ENCODE measurements around the gene DCLRE1C.
"Not testable (repeated sequence)": the region's sequence is repeated elsewhere in the genome, so short reads cannot be mapped to it uniquely, and the experiment has no call there.

DCLRE1C gene

DNA sequence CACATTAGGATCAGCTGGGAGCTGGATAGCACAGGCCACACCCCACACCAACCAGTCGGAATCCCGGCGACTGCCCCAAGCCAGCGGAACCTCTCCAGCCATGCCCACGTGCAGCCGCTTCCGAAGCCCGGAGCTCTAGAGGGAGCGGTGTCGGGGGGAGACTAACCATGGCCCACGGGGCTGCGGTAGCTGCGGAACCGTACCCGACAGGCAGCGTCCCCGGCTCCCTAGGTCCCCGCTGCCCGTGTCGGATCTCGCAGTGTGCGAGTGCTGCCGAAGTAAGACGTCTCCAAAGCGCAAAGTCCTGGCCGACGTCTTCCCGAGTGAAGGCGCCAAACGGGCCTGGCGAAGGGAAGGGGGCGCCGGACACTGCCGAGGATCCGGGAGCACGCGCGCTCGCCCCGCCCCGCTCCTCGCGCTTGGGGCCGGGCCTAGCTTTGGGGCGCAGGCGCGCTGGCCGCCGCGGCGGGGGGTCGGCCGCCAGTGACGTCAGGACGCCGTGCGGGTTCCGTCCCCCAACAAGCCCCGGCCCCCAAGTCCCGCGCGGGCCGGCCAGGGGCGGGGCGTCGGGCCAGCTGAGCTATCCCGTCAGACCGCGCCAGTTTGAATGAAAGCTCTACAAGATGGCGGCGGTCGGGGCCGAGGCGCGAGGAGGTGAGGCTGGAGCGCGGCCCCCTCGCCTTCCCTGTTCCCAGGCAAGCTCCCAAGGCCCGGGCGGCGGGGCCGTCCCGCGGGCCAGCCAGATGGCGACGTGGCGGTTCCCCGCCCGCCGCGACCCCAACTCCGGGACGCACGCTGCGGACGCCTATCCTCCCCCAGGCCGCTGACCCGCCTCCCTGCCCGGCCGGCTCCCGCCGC, 75.4 kb downstream of the DCLRE1C start, which contains the start of gene SUV39H2:
Gene SUV39H2, plus strand, starts transcription at position 601 of the 858 bp plus-strand sequence. Its CDS starts 23 bp downstream, at position 624.
- Histone ChIP-seq H3K36me3 (ENCODE audit: control insufficient read depth in 1 of 2, insufficient read depth in 2 of 2, low read length in 2 of 2) (peaks cover 0 to 7% of the 10 kb centered on the region in 2 donors), H3K4me1 (ENCODE audit: control insufficient read depth in 1 of 2, insufficient read depth in 2 of 2, low read length in 2 of 2) (peaks cover 7 to 22% of the 10 kb centered on the region in 2 donors), H3K27me3 (ENCODE audit: low read depth, low read length) (no peaks in the 10 kb centered on the region), H3K4me3 (ENCODE audit: low read depth in 1 of 2, low read length in 2 of 2) (peak within 1 kb of the TSS; percentile 83 to 98), H3K9me3 (ENCODE audit: control insufficient read depth in 1 of 2, low read length in 2 of 2) (no peaks in the 10 kb centered on the region), H3K27ac (ENCODE audit: low read length) (peak within 1 kb of the TSS; percentile 83)

DNA sequence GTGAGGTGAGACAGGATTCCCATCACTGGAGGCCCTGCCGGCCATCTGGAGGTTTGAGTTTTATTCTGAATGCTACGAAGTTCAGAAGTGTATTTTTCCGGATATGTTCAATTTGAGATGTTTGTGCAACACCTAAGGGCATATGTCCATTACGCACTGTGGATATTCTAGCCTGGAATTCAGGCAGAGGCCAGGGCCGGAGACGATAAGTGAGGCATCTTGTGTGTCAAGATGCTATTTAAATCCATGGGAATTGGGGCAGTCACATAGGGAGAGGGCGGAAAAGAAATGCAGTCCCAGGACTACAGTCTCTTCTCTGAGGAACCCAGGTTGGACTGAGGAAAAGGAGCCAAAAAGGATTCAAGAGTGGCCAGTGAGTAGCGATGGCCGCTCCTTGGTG, 77.1 kb downstream of the DCLRE1C start:
- H3K36me3 ChIP-seq (ENCODE audit: control insufficient read depth in 1 of 2, insufficient read depth in 2 of 2, low read length in 2 of 2), result peaks cover 0 to 7% of the 10 kb centered on the region in 2 donors
- no peaks in the 10 kb centered on the region for H3K27me3 ChIP-seq (ENCODE audit: low read depth, low read length)
- no peak overlapping the region for H3K27ac ChIP-seq (ENCODE audit: low read length)
- no peaks in the 10 kb centered on the region for H3K9me3 ChIP-seq (ENCODE audit: control insufficient read depth in 1 of 2, low read length in 2 of 2)
- peaks cover 7 to 22% of the 10 kb centered on the region in 2 donors for H3K4me1 ChIP-seq (ENCODE audit: control insufficient read depth in 1 of 2, insufficient read depth in 2 of 2, low read length in 2 of 2)
- H3K4me3 ChIP-seq (ENCODE audit: low read depth in 1 of 2, low read length in 2 of 2), result peak overlapping the region in 1 of 2 donors; percentile 98

DNA sequence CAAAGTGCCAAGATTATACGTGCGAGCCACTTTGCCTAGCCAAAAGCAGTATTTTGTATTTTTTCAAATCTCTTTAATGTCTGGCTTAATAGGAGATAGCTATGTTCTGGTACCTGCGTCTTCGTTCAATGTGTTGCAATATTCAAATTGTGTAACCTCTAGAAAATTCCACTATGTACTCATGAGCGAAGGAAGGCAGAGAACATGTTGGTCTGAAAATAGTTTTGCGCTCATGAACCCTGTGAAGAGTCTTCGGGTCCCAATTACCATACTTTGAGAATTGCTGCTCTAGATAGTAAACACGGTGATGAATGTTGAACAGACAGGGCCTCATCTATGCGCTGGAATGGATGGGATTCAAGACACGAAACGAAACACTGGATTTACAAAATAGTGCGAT, 78.0 kb downstream of the DCLRE1C start:
- no peaks in the 10 kb centered on the region for H3K27me3 ChIP-seq (ENCODE audit: low read depth, low read length)
- H3K27ac ChIP-seq (ENCODE audit: low read length), result no peak overlapping the region
- H3K4me1 ChIP-seq (ENCODE audit: control insufficient read depth in 1 of 2, insufficient read depth in 2 of 2, low read length in 2 of 2), result peaks cover 7 to 22% of the 10 kb centered on the region in 2 donors
- H3K9me3 ChIP-seq (ENCODE audit: control insufficient read depth in 1 of 2, low read length in 2 of 2), result no peaks in the 10 kb centered on the region
- peaks cover 0 to 7% of the 10 kb centered on the region in 2 donors for H3K36me3 ChIP-seq (ENCODE audit: control insufficient read depth in 1 of 2, insufficient read depth in 2 of 2, low read length in 2 of 2)
- H3K4me3 ChIP-seq (ENCODE audit: low read depth in 1 of 2, low read length in 2 of 2), result no peak overlapping the region

DNA sequence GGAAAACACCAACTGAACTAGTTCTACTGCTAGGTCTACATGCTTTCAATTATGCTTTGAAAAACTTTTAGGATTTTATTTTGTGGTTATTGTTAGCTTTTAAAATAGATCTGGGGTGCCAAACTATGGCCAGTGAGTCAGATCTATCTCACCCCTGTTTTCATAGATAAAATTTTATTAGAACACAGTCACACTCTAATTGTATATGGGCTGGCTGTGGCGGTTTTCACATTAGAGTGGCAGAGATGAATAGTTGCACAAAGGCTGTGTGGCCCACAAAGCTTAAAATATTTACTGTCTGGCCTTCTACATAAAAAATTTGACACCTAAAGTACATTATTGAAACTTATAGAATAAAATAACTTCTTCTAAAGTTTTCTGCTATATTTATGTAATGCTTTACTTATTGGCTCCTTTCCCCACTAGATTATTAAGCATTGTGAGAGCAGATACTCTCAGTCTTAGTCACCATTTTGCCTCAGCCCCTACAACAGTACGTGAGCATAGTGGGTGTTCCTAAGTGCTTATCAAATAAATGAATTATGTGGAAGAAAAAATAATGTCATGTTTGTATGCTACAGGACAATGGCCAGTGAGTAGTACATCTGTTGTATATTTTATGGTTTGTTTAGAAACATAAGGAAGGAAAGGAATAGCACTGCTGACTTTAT, 80.7 kb downstream of the DCLRE1C start:
- H3K4me1 ChIP-seq (ENCODE audit: control insufficient read depth in 1 of 2, insufficient read depth in 2 of 2, low read length in 2 of 2), result peaks cover 0 to 10% of the 10 kb centered on the region in 2 donors
- H3K36me3 ChIP-seq (ENCODE audit: control insufficient read depth in 1 of 2, insufficient read depth in 2 of 2, low read length in 2 of 2), result peaks cover 16% of the 10 kb centered on the region in 2 donors
- no peaks in the 10 kb centered on the region for H3K9me3 ChIP-seq (ENCODE audit: control insufficient read depth in 1 of 2, low read length in 2 of 2)
- no peak overlapping the region for H3K27ac ChIP-seq (ENCODE audit: low read length)
- H3K4me3 ChIP-seq (ENCODE audit: low read depth in 1 of 2, low read length in 2 of 2), result no peak overlapping the region
- H3K27me3 ChIP-seq (ENCODE audit: low read depth, low read length), result no peaks in the 10 kb centered on the region

GRCh38 chr10:14864871-14865270, 89.0 kb downstream of the DCLRE1C start:
- H3K27ac ChIP-seq (ENCODE audit: low read length); H3K9me3 ChIP-seq (ENCODE audit: control insufficient read depth in 1 of 2, low read length in 2 of 2); H3K4me3 ChIP-seq (ENCODE audit: low read depth in 1 of 2, low read length in 2 of 2); H3K27me3 ChIP-seq (ENCODE audit: low read depth, low read length); H3K4me1 ChIP-seq (ENCODE audit: control insufficient read depth in 1 of 2, insufficient read depth in 2 of 2, low read length in 2 of 2): not testable (repeated sequence)
- peaks cover 23 to 24% of the 10 kb centered on the region in 2 donors for H3K36me3 ChIP-seq (ENCODE audit: control insufficient read depth in 1 of 2, insufficient read depth in 2 of 2, low read length in 2 of 2)

DNA sequence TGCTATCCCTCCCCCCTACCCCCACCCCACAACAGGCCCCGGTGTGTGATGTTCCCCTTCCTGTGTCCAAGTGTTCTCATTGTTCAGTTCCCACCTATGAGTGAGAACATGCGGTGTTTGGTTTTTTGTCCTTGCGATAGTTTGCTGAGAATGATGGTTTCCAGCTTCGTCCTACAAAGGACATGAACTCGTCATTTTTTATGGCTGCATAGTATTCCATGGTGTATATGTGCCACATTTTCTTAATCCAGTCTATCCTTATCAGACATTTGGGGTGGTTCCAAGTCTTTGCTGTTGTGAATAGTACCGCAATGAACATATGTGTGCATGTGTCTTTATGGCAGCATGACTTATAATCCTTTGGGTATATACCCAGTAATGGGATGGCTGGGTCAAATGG, 89.4 kb downstream of the DCLRE1C start:
- not testable (repeated sequence) for H3K27ac ChIP-seq (ENCODE audit: low read length); H3K9me3 ChIP-seq (ENCODE audit: control insufficient read depth in 1 of 2, low read length in 2 of 2); H3K4me3 ChIP-seq (ENCODE audit: low read depth in 1 of 2, low read length in 2 of 2); H3K27me3 ChIP-seq (ENCODE audit: low read depth, low read length); H3K4me1 ChIP-seq (ENCODE audit: control insufficient read depth in 1 of 2, insufficient read depth in 2 of 2, low read length in 2 of 2)
- peaks cover 19 to 20% of the 10 kb centered on the region in 2 donors for H3K36me3 ChIP-seq (ENCODE audit: control insufficient read depth in 1 of 2, insufficient read depth in 2 of 2, low read length in 2 of 2)

- H3K9me3 ChIP-seq (ENCODE audit: control insufficient read depth in 1 of 2, low read length in 2 of 2), result peaks cover 0 to 3% of the 10 kb centered on the region in 2 donors
- peak overlapping the region; percentile 32 for H3K27ac ChIP-seq (ENCODE audit: low read length)
- H3K4me3 ChIP-seq (ENCODE audit: low read depth in 1 of 2, low read length in 2 of 2), result no peak overlapping the region
- H3K27me3 ChIP-seq (ENCODE audit: low read depth, low read length), result no peaks in the 10 kb centered on the region
- peaks cover 13 to 27% of the 10 kb centered on the region in 2 donors for H3K36me3 ChIP-seq (ENCODE audit: control insufficient read depth in 1 of 2, insufficient read depth in 2 of 2, low read length in 2 of 2)
- H3K4me1 ChIP-seq (ENCODE audit: control insufficient read depth in 1 of 2, insufficient read depth in 2 of 2, low read length in 2 of 2), result no peaks in the 10 kb centered on the region
Observed at GRCh38 chr10:14860791-14861190, 93.1 kb downstream of the DCLRE1C start.

DNA sequence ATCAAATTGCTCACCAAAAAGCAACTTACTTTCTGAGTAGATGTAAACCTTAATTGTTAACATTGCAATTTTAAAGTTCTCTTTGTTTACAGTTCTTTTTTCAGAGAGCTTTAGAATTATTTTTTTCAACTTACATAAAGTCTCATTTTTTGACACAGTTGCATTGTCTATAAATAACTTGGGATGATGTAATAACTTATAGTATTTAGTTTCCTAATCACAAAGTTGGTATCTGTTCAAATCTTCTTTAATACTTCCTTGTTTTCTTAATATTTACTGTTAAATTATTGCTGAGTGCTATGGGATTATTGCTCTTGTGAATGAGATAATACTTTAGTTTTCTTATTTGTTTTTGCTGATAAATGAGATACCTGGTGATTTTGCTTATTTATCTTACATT, 94.1 kb downstream of the DCLRE1C start:
- Histone ChIP-seq H3K27ac (ENCODE audit: low read length) (no peak overlapping the region), H3K4me1 (ENCODE audit: control insufficient read depth in 1 of 2, insufficient read depth in 2 of 2, low read length in 2 of 2) (no peaks in the 10 kb centered on the region), H3K4me3 (ENCODE audit: low read depth in 1 of 2, low read length in 2 of 2) (no peak overlapping the region), H3K9me3 (ENCODE audit: control insufficient read depth in 1 of 2, low read length in 2 of 2) (peaks cover 0 to 3% of the 10 kb centered on the region in 2 donors), H3K27me3 (ENCODE audit: low read depth, low read length) (no peaks in the 10 kb centered on the region), H3K36me3 (ENCODE audit: control insufficient read depth in 1 of 2, insufficient read depth in 2 of 2, low read length in 2 of 2) (peaks cover 14 to 27% of the 10 kb centered on the region in 2 donors)

DNA sequence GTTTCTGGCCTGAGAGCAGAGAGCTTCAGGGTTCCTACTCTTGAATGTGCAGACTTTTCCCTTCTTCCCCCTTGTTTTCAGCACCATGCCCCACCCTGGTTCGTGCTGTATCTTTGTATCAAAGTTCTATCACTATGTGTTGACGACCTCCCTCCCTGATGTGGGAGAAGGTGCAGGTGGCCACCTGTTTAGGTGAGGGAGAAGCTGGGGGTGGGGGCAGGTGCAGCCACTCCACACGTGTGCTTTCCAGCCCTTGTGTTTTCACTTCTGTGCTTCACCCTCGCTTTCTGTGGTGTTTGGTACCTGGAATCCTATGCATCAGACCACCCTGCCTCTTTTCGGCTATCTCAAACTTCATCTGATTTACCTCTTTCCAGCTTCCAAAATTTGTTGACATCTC, 94.9 kb downstream of the DCLRE1C start:
- Histone ChIP-seq H3K27me3 (ENCODE audit: low read depth, low read length) (no peaks in the 10 kb centered on the region), H3K9me3 (ENCODE audit: control insufficient read depth in 1 of 2, low read length in 2 of 2) (no peaks in the 10 kb centered on the region), H3K4me3 (ENCODE audit: low read depth in 1 of 2, low read length in 2 of 2) (no peak overlapping the region), H3K36me3 (ENCODE audit: control insufficient read depth in 1 of 2, insufficient read depth in 2 of 2, low read length in 2 of 2) (peaks cover 17 to 27% of the 10 kb centered on the region in 2 donors), H3K27ac (ENCODE audit: low read length) (no peak overlapping the region), H3K4me1 (ENCODE audit: control insufficient read depth in 1 of 2, insufficient read depth in 2 of 2, low read length in 2 of 2) (no peaks in the 10 kb centered on the region)

DNA sequence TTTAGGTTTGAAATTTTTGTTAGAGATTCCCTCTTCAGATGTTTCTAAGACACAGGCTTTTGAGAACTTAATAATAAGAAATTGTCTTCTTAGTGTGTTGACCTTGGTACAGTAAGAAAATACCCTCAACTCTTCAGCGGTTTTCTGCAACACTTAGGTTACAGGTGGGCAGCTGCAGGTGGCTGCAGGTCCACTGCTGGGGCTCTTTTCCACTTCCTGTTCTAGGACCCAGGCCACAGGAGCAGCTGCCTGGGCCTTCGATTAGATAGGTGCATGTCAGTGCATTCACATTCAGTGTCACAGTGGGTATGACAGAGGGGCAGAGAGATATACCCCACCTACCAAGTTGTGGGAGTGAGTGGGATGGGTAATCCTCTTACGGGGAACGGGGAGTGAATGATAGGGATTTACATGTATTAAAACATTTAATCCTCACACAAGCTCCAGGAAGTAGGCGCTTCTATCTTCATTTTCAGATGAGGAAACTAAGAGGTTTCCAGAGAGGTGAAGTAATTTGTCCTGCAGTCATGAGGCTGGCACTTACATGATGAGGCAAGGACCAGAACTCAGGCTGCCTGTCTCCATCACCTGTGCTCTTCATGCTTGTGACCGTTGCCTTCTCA, 95.4 kb downstream of the DCLRE1C start:
- Histone ChIP-seq H3K27ac (ENCODE audit: low read length) (no peak overlapping the region), H3K27me3 (ENCODE audit: low read depth, low read length) (no peaks in the 10 kb centered on the region), H3K4me3 (ENCODE audit: low read depth in 1 of 2, low read length in 2 of 2) (no peak overlapping the region), H3K36me3 (ENCODE audit: control insufficient read depth in 1 of 2, insufficient read depth in 2 of 2, low read length in 2 of 2) (peaks cover 19 to 27% of the 10 kb centered on the region in 2 donors), H3K4me1 (ENCODE audit: control insufficient read depth in 1 of 2, insufficient read depth in 2 of 2, low read length in 2 of 2) (no peaks in the 10 kb centered on the region), H3K9me3 (ENCODE audit: control insufficient read depth in 1 of 2, low read length in 2 of 2) (no peaks in the 10 kb centered on the region)

GRCh38 chr10:14855453-14855852, 98.4 kb downstream of the DCLRE1C start:
- Histone ChIP-seq H3K9me3 (ENCODE audit: control insufficient read depth in 1 of 2, low read length in 2 of 2) (no peaks in the 10 kb centered on the region), H3K36me3 (ENCODE audit: control insufficient read depth in 1 of 2, insufficient read depth in 2 of 2, low read length in 2 of 2) (peaks cover 32 to 41% of the 10 kb centered on the region in 2 donors), H3K4me3 (ENCODE audit: low read depth in 1 of 2, low read length in 2 of 2) (no peak overlapping the region)

More at GRCh38 chr10:14855453-14855852, 98.4 kb downstream of the DCLRE1C start:
- Histone ChIP-seq H3K4me1 (ENCODE audit: control insufficient read depth in 1 of 2, insufficient read depth in 2 of 2, low read length in 2 of 2) (no peaks in the 10 kb centered on the region), H3K27ac (ENCODE audit: low read length) (no peak overlapping the region), H3K27me3 (ENCODE audit: low read depth, low read length) (no peaks in the 10 kb centered on the region)
